ENCODE results near the gene PRDM2. TPM values are rescaled to one million over a fixed set of nuclear protein-coding genes. Genes with fewer than 3 reads are reported as not detected.

PRDM2 gene
- polyA plus RNA-seq, 1 of the 3 experiments (the other 2 are of a cell fraction): 7.2 TPM

- POLR2A ChIA-PET: no interaction called here
- WGBS (ENCODE audit: low lambda C conversion rate): 96% methylated on average over 3 of the region's 3 CpGs
Observed at GRCh38 chr1:13746342-13746741, 46.4 kb downstream of the PRDM2 start.

GRCh38 chr1:13748610-13749505, 48.9 kb downstream of the PRDM2 start:
- no peaks in the 10 kb centered on the region for H3K9me2 ChIP-seq
- peaks cover 11 to 16% of the 10 kb centered on the region in 2 experiments for H3K4me1 ChIP-seq (ENCODE audit: control insufficient read depth in 1 of 2, insufficient read depth in 2 of 2, low read depth in 1 of 2, low read length in 1 of 2)
- CTCF ChIA-PET: interaction anchor here (0.7 to 1.4 kb wide), 4 partner anchors 10 to 676 kb away, joined by 3 to 4 read pairs (median 4); no protein-coding TSS in a partner anchor
- H3K27me3 ChIP-seq (ENCODE audit: insufficient read depth): no peaks in the 10 kb centered on the region
- no peaks in the 10 kb centered on the region for H3K9me3 ChIP-seq
- DNase-seq: peak; percentile 99
- H4K20me1 ChIP-seq (ENCODE audit: insufficient read depth): peaks cover 38% of the 10 kb centered on the region
- peak overlapping the region; percentile 69 to 89 for H3K4me3 ChIP-seq (ENCODE audit: low read depth in 2 of 2, low read length in 1 of 2)
- peak overlapping the region; percentile 90 for H2AFZ ChIP-seq (ENCODE audit: low read depth)
- peak overlapping the region; percentile 83 for H3K4me2 ChIP-seq
- peaks cover 9% of the 10 kb centered on the region for H3F3A ChIP-seq (replicated peaks; ENCODE audit: insufficient read depth)
- 6% methylated on average over 35 of the region's 83 CpGs for WGBS (ENCODE audit: low lambda C conversion rate)
- H3K27ac ChIP-seq (ENCODE audit: low read depth in 2 of 2, low read length in 1 of 2): peak overlapping the region; percentile 78 to 90
- H3K79me2 ChIP-seq (ENCODE audit: insufficient read depth): peaks cover 43% of the 10 kb centered on the region
- peak overlapping the region; percentile 67 for H3K9ac ChIP-seq
- POLR2A ChIA-PET: interaction anchor here (1.1 to 1.4 kb wide), 2 partner anchors 20 to 48 kb away, joined by 3 to 4 read pairs; no protein-coding TSS in a partner anchor
- H3K36me3 ChIP-seq (replicated peaks in 1 of 2; ENCODE audit: control insufficient read depth in 1 of 2, insufficient read depth in 2 of 2, low read length in 1 of 2): peaks cover 0 to 5% of the 10 kb centered on the region in 2 experiments
- TF ChIP-seq EP300 (IDR thresholded peaks at IDR 0.05; ENCODE audit: borderline replicate concordance in 1 of 2, low read depth in 1 of 2, low read length in 1 of 2): 0 out of 4 replicates have a peak, but pooled peaks of 1 of the 2 experiments have one; percentile 12
- TF ChIP-seq, protein P1, sequence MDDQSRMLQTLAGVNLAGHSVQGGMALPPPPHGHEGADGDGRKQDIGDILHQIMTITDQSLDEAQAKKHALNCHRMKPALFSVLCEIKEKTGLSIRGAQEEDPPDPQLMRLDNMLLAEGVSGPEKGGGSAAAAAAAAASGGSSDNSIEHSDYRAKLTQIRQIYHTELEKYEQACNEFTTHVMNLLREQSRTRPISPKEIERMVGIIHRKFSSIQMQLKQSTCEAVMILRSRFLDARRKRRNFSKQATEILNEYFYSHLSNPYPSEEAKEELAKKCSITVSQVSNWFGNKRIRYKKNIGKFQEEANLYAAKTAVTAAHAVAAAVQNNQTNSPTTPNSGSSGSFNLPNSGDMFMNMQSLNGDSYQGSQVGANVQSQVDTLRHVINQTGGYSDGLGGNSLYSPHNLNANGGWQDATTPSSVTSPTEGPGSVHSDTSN (IDR thresholded peaks at IDR 0.05): peak; percentile 72
- peak; percentile 39; the same call in 1 of the 2 replicates for TF ChIP-seq IRF3 (IDR thresholded peaks at IDR 0.05; ENCODE audit: low read depth, low read length)
- TF ChIP-seq POLR2AphosphoS5 (IDR thresholded peaks at IDR 0.05; ENCODE audit: low read depth, low read length): peak; percentile 80
- TF ChIP-seq NRF1 (IDR thresholded peaks at IDR 0.05; ENCODE audit: low read depth, low read length): peak; percentile 44
- peak; percentile 37; the same call in 1 of the 2 replicates for TF ChIP-seq SIN3A (IDR thresholded peaks at IDR 0.05; ENCODE audit: borderline replicate concordance, low read depth, low read length)
- no peak for TF ChIP-seq FOSL2 (IDR thresholded peaks at IDR 0.05; ENCODE audit: borderline replicate concordance, low read depth)
- TF ChIP-seq ELF1 (IDR thresholded peaks at IDR 0.05): peak; percentile 59; the same call in 1 of the 2 replicates
- peak; percentile 78 for TF ChIP-seq TAF1 (IDR thresholded peaks at IDR 0.05; ENCODE audit: borderline replicate concordance, low read depth, low read length)
- TF ChIP-seq FOXM1 (IDR thresholded peaks at IDR 0.05; ENCODE audit: low read depth): no peak

More at GRCh38 chr1:13746342-13746741, 46.4 kb downstream of the PRDM2 start:
- no peak overlapping the region for H3K4me3 ChIP-seq (ENCODE audit: low read depth in 2 of 2, low read length in 1 of 2)
- no peak for TF ChIP-seq ELF1 (IDR thresholded peaks at IDR 0.05)
- no peak for TF ChIP-seq FOXM1 (IDR thresholded peaks at IDR 0.05; ENCODE audit: low read depth)
- no peak for TF ChIP-seq ZBTB33 (IDR thresholded peaks at IDR 0.05; ENCODE audit: borderline replicate concordance, low read depth)
- TF ChIP-seq IRF3 (IDR thresholded peaks at IDR 0.05; ENCODE audit: low read depth, low read length): no peak
- no peak for TF ChIP-seq RAD21 (IDR thresholded peaks at IDR 0.05; ENCODE audit: low read length)
- TF ChIP-seq MXI1 (IDR thresholded peaks at IDR 0.05; ENCODE audit: low read depth, low read length): no peak
- no peak for TF ChIP-seq SMC3 (IDR thresholded peaks at IDR 0.05; ENCODE audit: low read depth, low read length)
- no peak for TF ChIP-seq POLR2AphosphoS5 (IDR thresholded peaks at IDR 0.05; ENCODE audit: low read depth, low read length)
- TF ChIP-seq MAX (IDR thresholded peaks at IDR 0.05; ENCODE audit: low read depth): no peak
- H3K9me2 ChIP-seq: no peaks in the 10 kb centered on the region
- H3F3A ChIP-seq (replicated peaks; ENCODE audit: insufficient read depth): peaks cover 9% of the 10 kb centered on the region
- no peaks in the 10 kb centered on the region for H3K27me3 ChIP-seq (ENCODE audit: insufficient read depth)
- H3K9me3 ChIP-seq: no peaks in the 10 kb centered on the region
- peaks cover 13% of the 10 kb centered on the region for H4K20me1 ChIP-seq (ENCODE audit: insufficient read depth)
- no peak overlapping the region for H2AFZ ChIP-seq (ENCODE audit: low read depth)
- peaks cover 7 to 10% of the 10 kb centered on the region in 2 experiments for H3K4me1 ChIP-seq (ENCODE audit: control insufficient read depth in 1 of 2, insufficient read depth in 2 of 2, low read depth in 1 of 2, low read length in 1 of 2)
- no peak for DNase-seq
- no peak overlapping the region for H3K9ac ChIP-seq
- H3K36me3 ChIP-seq (replicated peaks in 1 of 2; ENCODE audit: control insufficient read depth in 1 of 2, insufficient read depth in 2 of 2, low read length in 1 of 2): peaks cover 3 to 4% of the 10 kb centered on the region in 2 experiments
- CTCF ChIA-PET: no interaction called here
- H3K27ac ChIP-seq (ENCODE audit: low read depth in 2 of 2, low read length in 1 of 2): no peak overlapping the region
- peaks cover 18% of the 10 kb centered on the region for H3K79me2 ChIP-seq (ENCODE audit: insufficient read depth)
- no peak overlapping the region for H3K4me2 ChIP-seq
